CD4-positive, CD25-positive, alpha-beta regulatory T cell (primary cell): Measurements from ENCODE around the gene WDR37. TPM values are rescaled to one million over a fixed set of nuclear protein-coding genes. Genes with fewer than 3 reads are reported as not detected.

Experiments
- ATAC-seq, 2 donors: fragments of 150-1000 bp; cut with Tn5 transposase; one replicate each; pipeline ENCODE4 v1.10.0; 2021; ENCODE audit warnings: low read depth in 2 of 2, moderate number of reproducible peaks in 2 of 2, moderate library complexity in 1 of 2
- DNase-seq, 3 donors: peaks; one replicate each; pipeline versions ENCODE4 v3.0.0 to v3.0.0-alpha.2; 2012 to 2022; ENCODE audit warnings: mixed read lengths in 1 of 3
- H3K27ac ChIP-seq: one replicate; pipeline ENCODE4 v1.7.0; 2013; ENCODE audit warnings: mild to moderate bottlenecking, low read length; ENCODE audit not compliant: insufficient read depth, poor library complexity, severe bottlenecking
- H3K27me3 ChIP-seq: one replicate; pipeline ENCODE4 v1.7.0; 2013; ENCODE audit warnings: low read length; ENCODE audit not compliant: control insufficient read depth, insufficient read depth
- H3K36me3 ChIP-seq: one replicate; pipeline ENCODE4 v1.7.0; 2013; ENCODE audit warnings: mild to moderate bottlenecking, low read length, moderate library complexity; ENCODE audit not compliant: control insufficient read depth, insufficient read depth
- H3K4me1 ChIP-seq: 2 replicates; pipeline ENCODE4 v1.7.0; 2013; ENCODE audit warnings: mild to moderate bottlenecking, low read length; ENCODE audit not compliant: insufficient read depth, control insufficient read depth, poor library complexity, severe bottlenecking
- H3K4me3 ChIP-seq: one replicate; pipeline ENCODE4 v1.7.0; 2013; ENCODE audit warnings: low read depth, mild to moderate bottlenecking, low read length, moderate library complexity
- H3K9me3 ChIP-seq, 2 experiments: 1 replicate in 1 of 2; 2 replicates in 1 of 2; pipeline ENCODE4 v1.7.0; 2013; ENCODE audit warnings: low read length in 2 of 2, mild to moderate bottlenecking in 1 of 2, moderate library complexity in 1 of 2; ENCODE audit not compliant: control insufficient read depth in 2 of 2
- H3K27ac Mint-ChIP-seq, 3 donors: one replicate each; pipeline ENCODE4 v1.8.0; 2020 to 2022; ENCODE audit warnings: mild to moderate bottlenecking in 3 of 3, mixed read lengths in 3 of 3, moderate library complexity in 2 of 3
- H3K27me3 Mint-ChIP-seq: one replicate; pipeline ENCODE4 v1.8.0; 2022; ENCODE audit warnings: mild to moderate bottlenecking, mixed read lengths
- H3K36me3 Mint-ChIP-seq: one replicate; pipeline ENCODE4 v1.8.0; 2020; ENCODE audit warnings: mixed read lengths
- H3K4me1 Mint-ChIP-seq, 4 donors: one replicate each; pipeline ENCODE4 v1.8.0; 2020 to 2022; ENCODE audit warnings: mixed read lengths in 4 of 4, mild to moderate bottlenecking in 1 of 4
- H3K4me3 Mint-ChIP-seq, 4 donors: one replicate each; pipeline ENCODE4 v1.8.0; 2020 to 2022; ENCODE audit warnings: mild to moderate bottlenecking in 4 of 4, mixed read lengths in 4 of 4, moderate library complexity in 3 of 4
- H3K9me3 Mint-ChIP-seq, 7 donors: one replicate each; pipeline ENCODE4 v1.8.0; 2020 to 2022; ENCODE audit warnings: mixed read lengths in 7 of 7, mild to moderate bottlenecking in 3 of 7, moderate library complexity in 2 of 7
- polyA plus RNA-seq, 4 donors: library from polyadenylated mRNA; unstranded; fragments of 300-500 nt; fragmentation: Illumina TruSeq; gene quantifications; one replicate each; pipeline ENCODE4 v1.2.3, GENCODE V29; 2021
- total RNA-seq: library from RNA; stranded (reverse); gene quantifications from one replicate; pipeline ENCODE4 v1.2.3, GENCODE V29; 2022

The WDR37 gene
- total and polyA plus RNA-seq, 5 donors from 2014 or later, result 10.6 to 31.6 (median 12.8) TPM

DNA sequence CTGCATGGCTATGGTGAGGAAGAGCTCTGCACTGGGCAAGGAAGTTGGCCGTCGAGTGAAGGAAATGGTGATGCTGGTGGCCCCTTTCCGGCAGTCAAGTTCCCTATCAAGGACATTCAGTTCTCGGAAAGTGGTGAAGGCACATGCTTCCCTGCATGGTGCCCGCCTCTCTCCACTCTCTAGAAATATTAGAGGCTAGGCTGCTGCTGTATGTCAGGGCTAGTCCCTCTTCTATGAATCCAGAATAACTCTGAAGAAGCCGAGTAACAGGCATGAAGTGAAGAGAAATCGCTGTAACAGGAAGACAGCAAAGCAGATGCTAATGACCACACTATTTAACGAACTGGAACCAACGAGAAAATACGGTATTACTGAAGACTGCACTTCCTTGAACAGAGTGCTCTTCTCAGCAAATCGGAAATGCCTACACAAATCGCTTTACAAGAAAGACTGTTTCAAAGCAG is 12.6 kb upstream of the WDR37 start:
- H3K9me3 Mint-ChIP-seq, result no peaks in the 10 kb centered on the region
- peaks cover 16% of the 10 kb centered on the region for H3K36me3 Mint-ChIP-seq
- DNase-seq, result peak in 2 of 3 donors; percentile 61 to 85

DNA sequence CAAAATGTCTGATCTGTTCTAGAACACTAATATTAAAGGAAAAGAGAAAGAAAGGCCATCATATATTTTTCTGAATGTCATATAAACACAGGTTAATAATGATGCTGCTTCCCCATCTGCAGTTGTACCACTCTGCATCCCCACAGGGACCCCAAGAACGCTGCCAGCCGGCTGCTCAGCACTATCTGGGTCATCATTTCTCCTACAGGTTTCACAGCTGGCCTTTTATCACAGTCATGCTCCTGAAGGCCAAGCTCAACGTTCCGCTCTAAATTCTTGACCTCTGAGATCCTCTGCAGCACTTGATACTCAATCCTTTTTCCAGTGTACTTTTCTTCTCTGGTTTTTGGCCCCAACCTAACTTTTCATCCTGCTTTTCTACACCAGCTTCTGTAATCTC is 12.0 kb upstream of the WDR37 start:
- Histone ChIP-seq H3K4me1 (peaks cover 37% of the 10 kb centered on the region), H3K27me3 (no peaks in the 10 kb centered on the region), H3K4me3 (peak overlapping the region; percentile 74), H3K36me3 (peaks cover 36% of the 10 kb centered on the region), H3K9me3 (no peaks in the 10 kb centered on the region), H3K27ac (peak overlapping the region; percentile 78)
- Mint-ChIP-seq H3K4me1 (peaks cover 33 to 61% (median 42%) of the 10 kb centered on the region in 4 donors), H3K27ac (peak overlapping the region; percentile 95 to 97 (median 97)), H3K4me3 (peak overlapping the region; percentile 83 to 91 (median 88)), H3K9me3 (no peaks in the 10 kb centered on the region), H3K36me3 (peaks cover 16% of the 10 kb centered on the region), H3K27me3 (no peaks in the 10 kb centered on the region)
- DNase-seq (no peak), ATAC-seq (no peak)

More for the DNA sequence above, 12.6 kb upstream of the WDR37 start:
- Mint-ChIP-seq H3K27me3 (no peaks in the 10 kb centered on the region), H3K27ac (peak overlapping the region; percentile 95 to 97 (median 97)), H3K4me3 (peak overlapping the region; percentile 83 to 91 (median 88)), H3K4me1 (peaks cover 33 to 58% (median 42%) of the 10 kb centered on the region in 4 donors)
- Histone ChIP-seq H3K9me3 (no peaks in the 10 kb centered on the region), H3K36me3 (peaks cover 38% of the 10 kb centered on the region), H3K4me3 (peak overlapping the region; percentile 74), H3K4me1 (peaks cover 37% of the 10 kb centered on the region), H3K27me3 (no peaks in the 10 kb centered on the region), H3K27ac (peak overlapping the region; percentile 78)
- ATAC-seq, result peak; percentile 73 to 75

DNA sequence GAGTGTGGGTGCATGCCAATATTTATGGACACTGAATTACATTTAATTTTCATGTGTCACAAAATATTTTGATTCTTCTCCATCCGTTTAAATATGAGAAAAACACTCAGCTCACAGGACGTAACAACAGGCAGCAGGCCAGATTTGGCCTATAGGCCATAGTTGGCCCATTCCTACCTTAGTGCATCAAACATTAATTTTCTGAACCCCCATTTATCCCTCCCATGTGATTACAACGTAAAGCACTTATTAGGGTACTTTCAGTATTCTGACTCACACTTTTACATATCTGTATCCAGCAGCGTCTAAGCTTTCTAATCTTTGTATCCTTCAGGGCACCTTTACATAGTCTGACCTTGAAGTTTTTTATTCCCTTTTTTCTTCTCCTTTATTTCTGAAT is 11.2 kb upstream of the WDR37 start:
- H3K27ac ChIP-seq, result peak overlapping the region; percentile 78
- ATAC-seq (no peak), DNase-seq (no peak)
- no peaks in the 10 kb centered on the region for H3K9me3 ChIP-seq
- Mint-ChIP-seq H3K9me3 (no peaks in the 10 kb centered on the region), H3K36me3 (peaks cover 16% of the 10 kb centered on the region), H3K27ac (peak overlapping the region; percentile 95 to 97 (median 97)), H3K4me3 (peak overlapping the region; percentile 83 to 91 (median 88)), H3K27me3 (no peaks in the 10 kb centered on the region), H3K4me1 (peaks cover 33 to 68% (median 42%) of the 10 kb centered on the region in 4 donors)
- H3K4me1 ChIP-seq, result peaks cover 41% of the 10 kb centered on the region
- H3K4me3 ChIP-seq, result peak overlapping the region; percentile 74
- peaks cover 30% of the 10 kb centered on the region for H3K36me3 ChIP-seq
- no peaks in the 10 kb centered on the region for H3K27me3 ChIP-seq

DNA sequence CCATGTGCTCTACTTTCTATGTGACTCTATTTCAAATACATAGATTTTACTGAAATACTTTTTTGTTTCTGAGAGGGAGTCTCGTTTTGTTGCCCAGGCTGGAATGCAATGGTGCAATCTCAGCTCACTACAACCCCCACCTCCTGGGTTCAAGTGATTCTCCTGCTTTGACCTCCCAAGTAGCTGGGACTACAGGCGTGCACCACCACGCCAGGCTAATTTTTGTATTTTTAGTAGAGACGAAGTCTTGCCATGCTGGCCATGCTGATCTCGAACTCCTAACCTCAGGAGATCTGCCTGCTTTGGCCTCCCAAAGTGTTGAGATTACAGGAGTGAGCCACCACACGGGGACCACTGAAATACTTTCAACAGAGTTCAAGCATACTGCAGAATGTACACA is 10.8 kb upstream of the WDR37 start:
- DNase-seq, result no peak
- Histone ChIP-seq H3K27me3 (no peaks in the 10 kb centered on the region), H3K4me3 (peak overlapping the region; percentile 74), H3K4me1 (peaks cover 46% of the 10 kb centered on the region), H3K27ac (peak overlapping the region; percentile 78), H3K9me3 (no peaks in the 10 kb centered on the region), H3K36me3 (peaks cover 26% of the 10 kb centered on the region)
- Mint-ChIP-seq H3K36me3 (peaks cover 12% of the 10 kb centered on the region), H3K9me3 (no peaks in the 10 kb centered on the region), H3K4me1 (peaks cover 33 to 67% (median 45%) of the 10 kb centered on the region in 4 donors), H3K27me3 (no peaks in the 10 kb centered on the region), H3K4me3 (peak overlapping the region; percentile 83 to 91 (median 88)), H3K27ac (peak overlapping the region; percentile 62 to 97 (median 97))
- no peak for ATAC-seq

DNA sequence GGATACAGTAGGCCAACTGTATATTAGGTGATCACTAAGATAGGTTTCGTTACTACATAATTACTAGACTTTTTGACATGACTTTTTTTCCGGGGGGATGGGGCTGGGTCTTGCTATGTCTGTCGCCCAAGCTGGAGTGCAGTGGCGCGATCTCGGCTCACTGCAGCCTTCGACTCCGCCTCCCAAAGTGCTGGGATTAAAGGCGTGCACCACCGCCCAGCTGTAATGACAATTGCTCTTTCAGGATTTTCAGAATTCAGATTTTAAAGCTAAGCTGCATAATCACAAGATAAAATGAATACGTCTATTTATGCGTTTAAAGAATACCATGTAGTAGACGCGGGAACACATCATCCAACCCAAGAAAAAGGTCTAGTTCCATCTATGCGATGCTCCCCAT is 8.2 kb upstream of the WDR37 start:
- peak overlapping the region; percentile 98 to 99 (median 98) for H3K27ac Mint-ChIP-seq
- H3K4me3 ChIP-seq, result peak overlapping the region; percentile 95
- peaks cover 8% of the 10 kb centered on the region for H3K36me3 ChIP-seq
- H3K27me3 Mint-ChIP-seq, result no peaks in the 10 kb centered on the region
- H3K27ac ChIP-seq, result peak overlapping the region; percentile 99
- peak overlapping the region; percentile 94 to 99 (median 97) for H3K4me3 Mint-ChIP-seq
- DNase-seq (peak in 1 of 3 donors; percentile 35), ATAC-seq (no peak)
- H3K36me3 Mint-ChIP-seq, result peaks cover 5% of the 10 kb centered on the region
- no peaks in the 10 kb centered on the region for H3K9me3 Mint-ChIP-seq
- H3K4me1 ChIP-seq, result peaks cover 55% of the 10 kb centered on the region
- H3K27me3 ChIP-seq, result no peaks in the 10 kb centered on the region
- peaks cover 46 to 81% (median 59%) of the 10 kb centered on the region in 4 donors for H3K4me1 Mint-ChIP-seq
- H3K9me3 ChIP-seq, result no peaks in the 10 kb centered on the region

DNA sequence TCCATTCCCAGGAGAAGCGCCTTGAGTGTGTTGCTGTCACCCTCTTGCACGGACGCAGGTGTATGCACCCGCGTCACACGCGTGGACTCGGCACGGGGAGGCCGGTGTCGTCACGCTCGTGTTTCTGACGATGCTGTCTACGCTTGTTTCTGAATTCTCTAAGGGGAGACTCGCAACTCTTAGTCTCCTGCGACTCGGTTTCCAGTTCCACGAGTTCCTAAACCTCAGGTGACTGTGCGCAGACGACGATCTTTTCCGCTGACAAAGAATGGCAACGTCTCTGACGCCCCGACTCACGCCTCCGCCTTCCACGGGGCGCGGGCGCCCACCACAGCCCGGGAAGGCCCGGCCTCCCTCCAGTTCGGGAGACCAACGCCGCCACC is 7.8 kb upstream of the WDR37 start:
- peak overlapping the region; percentile 94 to 99 (median 97) for H3K4me3 Mint-ChIP-seq
- ATAC-seq (peak in 1 of 2 donors; percentile 0), DNase-seq (peak; percentile 65 to 80 (median 71))
- Histone ChIP-seq H3K4me1 (peaks cover 53% of the 10 kb centered on the region), H3K27ac (peak overlapping the region; percentile 99), H3K9me3 (no peaks in the 10 kb centered on the region), H3K4me3 (peak overlapping the region; percentile 95), H3K36me3 (peaks cover 8% of the 10 kb centered on the region), H3K27me3 (no peaks in the 10 kb centered on the region)
- H3K4me1 Mint-ChIP-seq, result peaks cover 42 to 80% (median 58%) of the 10 kb centered on the region in 4 donors
- H3K27ac Mint-ChIP-seq, result peak overlapping the region; percentile 98 to 99 (median 98)
- H3K36me3 Mint-ChIP-seq, result peaks cover 3% of the 10 kb centered on the region
- H3K27me3 Mint-ChIP-seq, result no peaks in the 10 kb centered on the region
- no peaks in the 10 kb centered on the region for H3K9me3 Mint-ChIP-seq

DNA sequence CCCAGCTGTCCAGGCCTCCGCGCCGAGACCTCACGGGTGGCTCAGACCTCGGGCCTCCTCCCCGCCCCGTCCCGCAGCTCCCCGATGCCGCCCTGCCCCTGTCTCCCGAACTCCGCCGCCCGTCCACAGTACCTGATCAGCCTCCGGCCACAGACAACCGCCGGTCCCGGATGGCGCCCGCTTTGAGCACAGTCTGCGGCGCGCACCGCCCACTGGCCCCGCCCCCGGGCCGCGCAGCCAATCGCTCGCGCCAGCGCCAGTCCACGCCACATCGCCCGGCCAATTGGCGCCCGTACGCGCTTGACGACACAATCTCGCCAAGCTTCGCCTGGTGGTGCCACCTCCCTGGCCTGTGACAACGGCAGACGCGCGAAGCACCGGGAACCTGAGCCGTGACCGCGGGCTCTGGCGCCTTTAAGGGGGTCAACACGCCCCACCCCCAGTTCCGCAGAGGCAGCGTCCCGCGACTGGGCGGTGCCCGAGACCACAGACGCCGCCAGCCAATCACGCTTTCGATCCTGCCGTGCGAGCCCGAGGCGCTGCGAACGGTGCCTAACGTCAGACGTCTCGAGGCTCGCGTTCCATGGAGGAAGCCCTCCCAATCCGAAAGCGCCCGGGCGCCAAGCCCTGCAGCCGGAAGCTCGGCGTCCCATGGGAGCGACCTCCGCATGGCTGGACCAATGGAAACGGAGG is 7.3 kb upstream of the WDR37 start, which contains the start of gene IDI1:
Gene IDI1 (minus strand): TSS at position 388 of the 693 bp plus-strand sequence. CDS start 116 bp downstream, at position 272.
- H3K36me3 ChIP-seq, result peaks cover 12% of the 10 kb centered on the region
- no peaks in the 10 kb centered on the region for H3K9me3 ChIP-seq
- DNase-seq (peak; percentile 95 to 98 (median 98)), ATAC-seq (peak; percentile 85 to 87)
- H3K4me1 ChIP-seq, result peaks cover 51% of the 10 kb centered on the region
- H3K4me3 ChIP-seq, result peak within 1 kb of the TSS; percentile 95
- Mint-ChIP-seq H3K36me3 (no peaks in the 10 kb centered on the region), H3K27ac (peak within 1 kb of the TSS; percentile 98 to 99 (median 98)), H3K4me3 (peak within 1 kb of the TSS; percentile 94 to 99 (median 97)), H3K27me3 (no peaks in the 10 kb centered on the region), H3K9me3 (no peaks in the 10 kb centered on the region), H3K4me1 (peaks cover 42 to 80% (median 60%) of the 10 kb centered on the region in 4 donors)
- H3K27ac ChIP-seq, result peak within 1 kb of the TSS; percentile 99
- no peaks in the 10 kb centered on the region for H3K27me3 ChIP-seq
